GM19239 (cell line): ENCODE data around the gene LGR6.

Experiments
- DNase-seq: peaks from one replicate; pipeline ENCODE4 v3.0.0; 2011; ENCODE audit warnings: low spot score; ENCODE audit not compliant: insufficient read length
- FAIRE-seq: peaks from 2 replicates; lab custom pipeline; 2011; peaks lifted over from hg19 to GRCh38; lab: Jason Lieb, UNC

LGR6 gene

GRCh38 chr1:202281316-202282024 is 87.9 kb downstream of the LGR6 start:
- DNase-seq, result no peak
- no peak for FAIRE-seq

GRCh38 chr1:202282025-202282371 is 88.4 kb downstream of the LGR6 start:
- no peak for DNase-seq
- no peak for FAIRE-seq

GRCh38 chr1:202282596-202283283 is 89.1 kb downstream of the LGR6 start:
- no peak for FAIRE-seq

GRCh38 chr1:202283379-202283844 is 89.8 kb downstream of the LGR6 start:
- no peak for FAIRE-seq
- DNase-seq, result no peak

More at GRCh38 chr1:202282596-202283283, 89.1 kb downstream of the LGR6 start:
- no peak for DNase-seq

GRCh38 chr1:202283991-202284390 is 90.4 kb downstream of the LGR6 start:
- FAIRE-seq (no peak), DNase-seq (no peak)

GRCh38 chr1:202285908-202286307 is 92.3 kb downstream of the LGR6 start:
- DNase-seq (no peak), FAIRE-seq (no peak)

GRCh38 chr1:202286622-202287097 is 93.1 kb downstream of the LGR6 start:
- FAIRE-seq (no peak), DNase-seq (no peak)

- DNase-seq, result no peak
- FAIRE-seq, result no peak
Measured at GRCh38 chr1:202287196-202287595, 93.6 kb downstream of the LGR6 start.

- DNase-seq, result no peak
- no peak for FAIRE-seq
Measured at GRCh38 chr1:202288177-202288576, 94.6 kb downstream of the LGR6 start.

GRCh38 chr1:202289009-202289408 is 95.4 kb downstream of the LGR6 start:
- no peak for FAIRE-seq
- DNase-seq, result no peak

GRCh38 chr1:202291001-202291400 is 97.4 kb downstream of the LGR6 start:
- DNase-seq (no peak), FAIRE-seq (no peak)

GRCh38 chr1:202291961-202292712 is 98.5 kb downstream of the LGR6 start:
- FAIRE-seq (no peak), DNase-seq (no peak)

- DNase-seq (no peak), FAIRE-seq (no peak)
Measured at GRCh38 chr1:202292773-202293172, 99.2 kb downstream of the LGR6 start.

GRCh38 chr1:202293569-202293968 is 100.0 kb downstream of the LGR6 start:
- no peak for FAIRE-seq
- DNase-seq, result no peak

GRCh38 chr1:202302166-202302565 is 108.6 kb downstream of the LGR6 start:
- no peak for DNase-seq
- no peak for FAIRE-seq

GRCh38 chr1:202304375-202304774 is 110.8 kb downstream of the LGR6 start:
- FAIRE-seq, result no peak
- no peak for DNase-seq

GRCh38 chr1:202305168-202305567 is 111.6 kb downstream of the LGR6 start:
- no peak for FAIRE-seq
- no peak for DNase-seq

GRCh38 chr1:202306535-202307345 is 113.1 kb downstream of the LGR6 start:
- no peak for FAIRE-seq
- no peak for DNase-seq

- no peak for FAIRE-seq
- DNase-seq, result no peak
Measured at GRCh38 chr1:202310071-202310725, 116.6 kb downstream of the LGR6 start.

GRCh38 chr1:202310746-202311145 is 117.1 kb downstream of the LGR6 start:
- FAIRE-seq, result no peak
- no peak for DNase-seq
